Pancreas (tissue), 10 donors: ENCODE data around the gene GRPEL2. TPM values are rescaled to one million over a fixed set of nuclear protein-coding genes. Genes with fewer than 3 reads are reported as not detected.

ENCODE experiments used
- ATAC-seq, 4 donors: fragments of 200-7000 bp; cut with Tn5 transposase; one replicate each; pipeline versions ENCODE4 v1.8.0 to v1.9.1; 2020; ENCODE audit warnings: mild to moderate bottlenecking in 4 of 4, moderate library complexity in 4 of 4
- DNase-seq, 6 donors: peaks; one replicate each; pipeline ENCODE4 v3.0.0-alpha.2; 2020
- FAIRE-seq: peaks from 2 replicates; lab custom pipeline; 2012; peaks lifted over from hg19 to GRCh38; lab: Jason Lieb, UNC
- H3K27ac ChIP-seq, 4 donors: fragments of 200-600 bp; sonication (generic); 1 replicate in 3 of 4; 2 replicates in 1 of 4; pipeline versions ENCODE4 v1.5.0 to v1.8.0; 2020
- H3K27me3 ChIP-seq, 4 donors: fragments of 200-600 bp; one replicate each; pipeline ENCODE4 v1.8.0; 2021
- H3K36me3 ChIP-seq, 3 donors: fragments of 200-600 bp; sonication (generic) in 1 of 3; one replicate each; pipeline versions ENCODE4 v1.5.0 to v1.8.0; 2020 to 2021
- H3K4me1 ChIP-seq, 3 donors: fragments of 200-600 bp; one replicate each; pipeline ENCODE4 v1.8.0; 2021
- H3K4me3 ChIP-seq, 4 donors: fragments of 200-600 bp; sonication (generic) in 2 of 4; one replicate each; pipeline versions ENCODE4 v1.5.0 to v1.8.0; 2020 to 2021
- H3K9me3 ChIP-seq, 4 donors: fragments of 200-600 bp; one replicate each; pipeline ENCODE4 v1.8.0; 2021
- CTCF ChIP-seq, 4 donors: fragments of 200-600 bp; sonication (generic) in 3 of 4; IDR thresholded peaks; one replicate each; pipeline versions ENCODE4 v1.5.0 to v1.8.0; 2021; ENCODE audit warnings: antibody characterized with exemption in 4 of 4
- WGBS, 2 donors: extraction: QIAGEN DNeasy Blood & Tissue Kit; methylation state at CpG; one replicate each; pipeline ENCODE4 v1.1.7; 2013; 5-methylcytosine and 5-hydroxymethylcytosine counted together
- intact Hi-C, 3 donors: fragments of 100-400 bp; cut with DNase I; formaldehyde crosslinking; loops; one replicate each; pipeline versions ENCODE4 v1.11.1 to v1.14.2; 2022
- polyA plus RNA-seq, 2 donors: library from polyadenylated mRNA; stranded (reverse); fragments of 200-250 nt; gene quantifications; one replicate each; pipeline ENCODE4 v1.2.3, GENCODE V29; 2013
- total RNA-seq, 6 donors: library from RNA; stranded (reverse); fragmentation: NEBNext Ultra II Directional in 4 of 6; extraction: Animal tissue kit (Norgen Biotek cat#: 25700) in 4 of 6; gene quantifications; one replicate each; pipeline versions ENCODE4 v1.2.1 to v1.2.4, GENCODE V29; 2021 to 2023
- donor health status: healthy with polysubstance abuse.
- donor health status: DM: no; HTN: no; CAD: no; lungs with moderate emphysema.
- donor health status: DM: no; HTN: no; CAD: no.
- donor health status: control.
- donor health status: control.
- donor health status: Bipolar disorder and iron deficiency.
- donor health status: DM: yes; HTN: yes; CAD: no.
- donor health status: DM: no; HTN: no; CAD: no.
- donor health status: DM: no; HTN: no; CAD: no.
- donor health status: DM: yes; HTN: yes; CAD: no.

Gene GRPEL2
- total and polyA plus RNA-seq, 8 donors, result 2.1 to 9.0 (median 4.4) TPM

DNA sequence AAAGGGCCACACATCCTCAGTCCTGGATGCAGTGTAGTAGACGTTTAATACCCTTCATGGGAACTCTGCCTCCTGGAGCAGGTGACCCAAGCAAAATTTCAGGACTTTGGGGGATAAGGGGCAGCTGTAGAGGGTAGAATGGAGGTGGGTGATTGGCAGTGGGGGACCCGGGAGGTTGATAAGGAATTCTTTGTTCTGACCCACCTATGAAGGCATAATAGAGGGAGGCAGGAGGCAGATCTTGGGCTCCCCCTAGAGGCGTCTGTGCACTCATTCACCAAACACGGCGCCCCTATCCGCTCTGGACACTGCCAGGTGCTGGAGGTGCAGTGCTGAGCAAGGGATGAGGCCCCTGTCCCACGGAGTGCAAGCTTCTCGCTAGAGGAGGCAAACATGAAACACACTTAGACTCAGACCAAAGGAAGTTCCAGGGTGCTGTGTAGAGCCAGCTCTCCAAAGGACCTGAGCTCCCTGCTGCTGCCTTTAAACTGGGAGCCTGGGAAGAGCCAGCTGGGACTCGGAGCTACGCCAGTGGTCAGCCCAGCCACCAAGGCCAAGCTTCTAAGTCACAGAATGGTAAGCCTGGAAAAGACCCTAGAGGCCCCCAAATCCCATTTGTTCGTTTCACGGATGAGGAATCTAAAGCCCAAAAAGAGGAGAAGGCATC is 26.1 kb downstream of the GRPEL2 start:
- Histone ChIP-seq H3K27ac (no peak overlapping the region), H3K4me1 (peaks cover 0 to 3% (median 0%) of the 10 kb centered on the region in 3 donors), H3K27me3 (no peaks in the 10 kb centered on the region), H3K4me3 (no peak overlapping the region), H3K9me3 (no peaks in the 10 kb centered on the region), H3K36me3 (no peaks in the 10 kb centered on the region)
- ATAC-seq (peak; percentile 88 to 96 (median 92)), FAIRE-seq (no peak), DNase-seq (peak in 5 of 6 donors; percentile 58 to 78 (median 67))
- peak; percentile 61 to 70 (median 68) for TF ChIP-seq CTCF (IDR thresholded peaks at IDR 0.05)
- 19 to 21% methylated on average over 12 of the region's 12 CpGs for WGBS, 2 donors
- intact Hi-C loops, result no loop called here

- FAIRE-seq (no peak), DNase-seq (no peak), ATAC-seq (no peak)
Observed at GRCh38 chr5:149372076-149372795, 26.9 kb downstream of the GRPEL2 start.

DNA sequence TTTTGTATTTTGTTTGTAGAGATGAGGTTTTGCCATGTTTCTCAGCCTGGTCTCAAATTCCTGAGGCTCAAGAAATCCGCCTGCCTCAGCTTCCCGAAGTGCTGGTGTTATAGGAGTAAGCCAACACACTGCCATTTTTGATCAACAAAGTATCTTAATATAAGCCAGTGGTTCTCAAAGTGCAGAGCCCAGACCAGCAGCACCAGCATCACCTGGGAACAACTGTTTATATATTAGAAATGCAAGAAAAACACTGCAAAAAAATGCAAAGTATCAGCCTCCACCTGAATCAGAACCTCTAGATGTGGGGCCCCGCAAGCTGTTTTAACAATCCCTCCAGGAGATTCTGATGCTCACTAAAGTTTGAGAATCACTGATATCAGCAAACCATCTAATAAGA is 27.6 kb downstream of the GRPEL2 start:
- H3K27me3 ChIP-seq, result no peaks in the 10 kb centered on the region
- H3K4me3 ChIP-seq, result no peak overlapping the region
- H3K4me1 ChIP-seq, result peaks cover 0 to 3% (median 0%) of the 10 kb centered on the region in 3 donors
- 87 to 98% methylated on average over 3 of the region's 3 CpGs for WGBS, 2 donors
- no peaks in the 10 kb centered on the region for H3K9me3 ChIP-seq
- ATAC-seq, result no peak
- no peak for FAIRE-seq
- no peaks in the 10 kb centered on the region for H3K36me3 ChIP-seq
- DNase-seq, result no peak
- TF ChIP-seq CTCF (IDR thresholded peaks at IDR 0.05), result no peak
- intact Hi-C loops, result no loop called here
- H3K27ac ChIP-seq, result no peak overlapping the region

More at GRCh38 chr5:149372076-149372795, 26.9 kb downstream of the GRPEL2 start:
- Histone ChIP-seq H3K9me3 (no peaks in the 10 kb centered on the region), H3K27ac (no peak overlapping the region), H3K4me1 (peaks cover 0 to 3% (median 0%) of the 10 kb centered on the region in 3 donors), H3K36me3 (no peaks in the 10 kb centered on the region), H3K27me3 (no peaks in the 10 kb centered on the region), H3K4me3 (no peak overlapping the region)
- WGBS, 2 donors, result 80 to 82% methylated on average over 4 of the region's 4 CpGs
- intact Hi-C loops, result no loop called here
- no peak for TF ChIP-seq CTCF (IDR thresholded peaks at IDR 0.05)

DNA sequence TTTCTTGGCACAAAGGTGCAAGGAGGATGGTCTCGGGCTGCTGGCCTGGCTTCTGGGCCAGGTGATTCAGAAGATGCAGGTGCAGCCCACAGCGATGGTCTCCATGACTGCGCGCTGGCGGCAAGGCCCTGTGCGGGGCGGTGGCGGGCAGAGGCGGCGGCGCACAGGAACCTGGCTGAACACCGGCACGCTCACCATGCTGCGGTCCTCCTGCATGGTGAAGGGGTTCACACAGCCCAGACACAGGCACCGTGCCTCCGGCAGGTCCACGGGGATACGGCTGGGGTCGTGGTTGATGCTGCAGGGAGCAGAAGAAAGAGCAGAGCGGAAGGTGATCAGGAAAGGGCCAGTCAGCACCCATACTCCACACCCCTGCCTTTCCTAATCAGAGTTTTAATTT is 29.0 kb downstream of the GRPEL2 start:
- Histone ChIP-seq H3K36me3 (no peaks in the 10 kb centered on the region), H3K9me3 (no peaks in the 10 kb centered on the region), H3K27ac (no peak overlapping the region), H3K4me1 (peaks cover 0 to 3% (median 0%) of the 10 kb centered on the region in 3 donors), H3K4me3 (no peak overlapping the region), H3K27me3 (no peaks in the 10 kb centered on the region)
- ATAC-seq, result no peak
- TF ChIP-seq CTCF (IDR thresholded peaks at IDR 0.05), result no peak
- intact Hi-C loops, result no loop called here
- DNase-seq, result no peak
- WGBS, 2 donors, result 93 to 94% methylated on average over 20 of the region's 20 CpGs
- FAIRE-seq, result no peak
